T-cell (primary cell): ENCODE results near the gene ZNF112. TPM values are rescaled to one million over a fixed set of nuclear protein-coding genes. Genes with fewer than 3 reads are reported as not detected.

Source experiments
- ATAC-seq, 4 experiments: fragments of 200-7000 bp in 3 of 4; fragments of 150-1000 bp in 1 of 4; cut with Tn5 transposase; replicated peaks in 1 of 4; 1 replicate in 3 of 4; 2 replicates in 1 of 4; pipeline ENCODE4 v1.10.0; 2021; ENCODE audit warnings: moderate library complexity in 3 of 4, mild to moderate bottlenecking in 2 of 4, moderate number of reproducible peaks in 1 of 4
- CTCF ChIA-PET, 2 donors: fragments of 300-600 bp; sonication (Branson Sonifier 250); formaldehyde crosslinking; loops; one replicate each; lab custom pipeline; 2022; ENCODE audit warnings: antibody characterized with exemption in 2 of 2; lab: Charles Lee
- POLR2A ChIA-PET, 2 donors: fragments of 300-600 bp; sonication (Branson Sonifier 250); formaldehyde crosslinking; loops; one replicate each; lab custom pipeline; 2022; ENCODE audit warnings: antibody characterized with exemption in 2 of 2; lab: Charles Lee
- DNase-seq, 35 experiments: peaks; one replicate each; pipeline versions ENCODE4 v3.0.0 to v3.0.0-alpha.2; 2013 to 2023
- H3K27ac ChIP-seq: one replicate; pipeline ENCODE4 v1.5.1; 2013; ENCODE audit warnings: low read length
- H3K27me3 ChIP-seq, 2 experiments: replicated peaks in 1 of 2; 1 replicate in 1 of 2; 2 replicates in 1 of 2; pipeline versions ENCODE4 v1.6.1 to v1.7.0; 2013; ENCODE audit warnings: low read length in 1 of 2, mixed read lengths in 1 of 2; ENCODE audit not compliant: control insufficient read depth in 2 of 2, insufficient read depth in 2 of 2; ENCODE audit errors: extremely low read depth in 1 of 2
- H3K36me3 ChIP-seq, 2 donors: 1 replicate in 1 of 2; 2 replicates in 1 of 2; pipeline versions ENCODE4 v1.6.1 to v1.7.0; 2013; ENCODE audit warnings: low read length in 1 of 2; ENCODE audit not compliant: control insufficient read depth in 2 of 2, insufficient read depth in 1 of 2; ENCODE audit errors: extremely low read depth in 1 of 2
- H3K4me1 ChIP-seq, 2 experiments: 1 replicate in 1 of 2; 2 replicates in 1 of 2; pipeline versions ENCODE4 v1.6.1 to v1.7.0; 2013; ENCODE audit warnings: low read length in 2 of 2, mixed read lengths in 1 of 2; ENCODE audit not compliant: insufficient read depth in 2 of 2, control insufficient read depth in 1 of 2; ENCODE audit errors: extremely low read depth in 1 of 2
- H3K4me3 ChIP-seq, 2 donors: 1 replicate in 1 of 2; 2 replicates in 1 of 2; pipeline versions ENCODE4 v1.5.1 to v1.7.0; 2013; ENCODE audit warnings: mild to moderate bottlenecking in 2 of 2, low read length in 1 of 2, moderate library complexity in 1 of 2; ENCODE audit not compliant: control insufficient read depth in 1 of 2; ENCODE audit errors: extremely low read depth in 1 of 2
- H3K9me3 ChIP-seq: 2 replicates; pipeline ENCODE4 v1.7.0; 2013
- H3K27ac Mint-ChIP-seq, 2 donors: one replicate each; pipeline ENCODE4 v1.8.0; 2020 to 2021; ENCODE audit warnings: mild to moderate bottlenecking in 2 of 2, mixed read lengths in 2 of 2
- H3K27me3 Mint-ChIP-seq, 2 donors: one replicate each; pipeline ENCODE4 v1.8.0; 2021 to 2022; ENCODE audit warnings: mixed read lengths in 2 of 2
- H3K36me3 Mint-ChIP-seq: one replicate; pipeline ENCODE4 v1.8.0; 2021; ENCODE audit warnings: mixed read lengths
- H3K4me1 Mint-ChIP-seq, 3 donors: one replicate each; pipeline ENCODE4 v1.8.0; 2020 to 2022; ENCODE audit warnings: mixed read lengths in 3 of 3, mild to moderate bottlenecking in 1 of 3
- H3K4me3 Mint-ChIP-seq, 3 donors: one replicate each; pipeline ENCODE4 v1.8.0; 2020 to 2022; ENCODE audit warnings: mild to moderate bottlenecking in 3 of 3, mixed read lengths in 3 of 3, moderate library complexity in 3 of 3
- H3K9me3 Mint-ChIP-seq, 3 donors: one replicate each; pipeline ENCODE4 v1.8.0; 2020 to 2022; ENCODE audit warnings: mixed read lengths in 3 of 3
- WGBS: methylation state at CpG from one replicate; pipeline ENCODE4 v1.1.5; 2013; ENCODE audit warnings: missing lambda C conversion rate; ENCODE audit not compliant: insufficient coverage; 5-methylcytosine and 5-hydroxymethylcytosine counted together
- total RNA-seq, 35 experiments: library from RNA in 6 of 35; stranded (reverse) in 6 of 35; fragments of 120-200 nt in 1 of 35; gene quantifications; one replicate each; pipeline versions ENCODE4 v1.2.1 to v1.2.4 and lab custom pipeline; 2013 to 2026

ZNF112 gene
- total RNA-seq, 5 donors from 2014 or later (not counting 1 experiment from before 2014, with no cell fraction given), result 0.12 to 0.51 (median 0.33) TPM; not detected in 2

DNA sequence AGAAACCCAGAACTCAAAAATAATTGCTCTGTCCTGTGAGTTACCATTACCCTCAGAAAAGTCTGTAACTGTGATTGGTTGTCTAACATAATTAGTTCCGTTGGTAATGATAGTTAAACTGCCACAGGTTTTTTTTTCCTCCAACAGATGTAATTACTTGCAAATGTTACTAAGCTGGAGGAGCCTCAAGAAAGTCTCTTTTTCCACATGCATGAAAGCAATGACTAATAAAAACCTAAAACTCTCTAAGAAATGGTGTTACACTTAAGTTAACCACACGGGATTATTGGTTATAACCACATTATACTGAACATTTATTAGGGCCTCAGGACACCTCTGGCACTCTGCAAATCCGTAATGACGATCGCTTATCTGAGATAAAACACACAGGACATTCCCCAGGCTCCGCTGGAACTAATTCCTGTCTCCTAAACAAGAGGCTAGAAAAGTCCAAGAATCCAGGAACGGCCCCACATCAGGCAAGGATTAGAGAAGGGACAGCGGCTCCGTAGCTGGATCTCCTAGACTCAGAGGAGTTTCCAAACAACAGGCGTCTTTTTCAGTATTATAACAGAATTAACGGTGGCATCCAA, 52.4 kb downstream of the ZNF112 start:
- H3K9me3 Mint-ChIP-seq, result peaks cover 0 to 23% (median 17%) of the 10 kb centered on the region in 3 donors
- POLR2A ChIA-PET, result no interaction called here
- Histone ChIP-seq H3K27me3 (no peaks in the 10 kb centered on the region), H3K27ac (no peak overlapping the region), H3K36me3 (peaks cover 0 to 21% of the 10 kb centered on the region in 2 donors), H3K9me3 (peaks cover 2% of the 10 kb centered on the region), H3K4me3 (peak overlapping the region; percentile 80 to 87), H3K4me1 (peaks cover 10 to 13% of the 10 kb centered on the region in 2 experiments)
- H3K27ac Mint-ChIP-seq, result peak overlapping the region in 1 of 2 donors; percentile 84
- peaks cover 0 to 2% of the 10 kb centered on the region in 2 donors for H3K27me3 Mint-ChIP-seq
- 9% methylated on average over 4 of the region's 11 CpGs for WGBS
- no peak for ATAC-seq
- H3K4me3 Mint-ChIP-seq, result peak overlapping the region; percentile 84 to 94 (median 90)
- peaks cover 20 to 28% (median 27%) of the 10 kb centered on the region in 3 donors for H3K4me1 Mint-ChIP-seq
- H3K36me3 Mint-ChIP-seq, result peaks cover 38% of the 10 kb centered on the region
- peak in 1 of 35 experiments; percentile 2 for DNase-seq
- CTCF ChIA-PET, result no interaction called here

DNA sequence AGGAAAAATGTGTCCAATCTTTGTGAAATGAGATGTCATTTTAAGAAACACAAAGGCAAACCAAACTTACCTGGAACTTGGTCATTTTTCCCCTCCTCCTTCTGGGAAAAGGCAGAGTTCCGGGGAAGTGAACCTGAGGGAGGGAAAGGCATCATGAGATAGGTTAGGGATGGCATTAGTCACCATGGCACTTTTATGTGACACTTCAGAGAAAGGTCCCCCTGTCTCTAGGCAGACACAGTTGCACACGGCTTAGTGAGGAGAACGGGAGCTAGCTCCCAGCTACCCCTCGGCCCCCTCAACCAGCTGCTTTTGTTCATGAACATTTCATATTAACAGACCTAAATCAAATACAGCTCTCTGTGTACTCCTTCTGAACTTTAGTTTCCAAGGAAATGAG, 53.2 kb downstream of the ZNF112 start:
- H3K9me3 Mint-ChIP-seq, result peaks cover 0 to 19% (median 11%) of the 10 kb centered on the region in 3 donors
- Histone ChIP-seq H3K4me3 (no peak overlapping the region), H3K9me3 (peaks cover 2% of the 10 kb centered on the region), H3K27ac (no peak overlapping the region), H3K27me3 (no peaks in the 10 kb centered on the region), H3K4me1 (peaks cover 10 to 13% of the 10 kb centered on the region in 2 experiments), H3K36me3 (peaks cover 0 to 28% of the 10 kb centered on the region in 2 donors)
- peaks cover 41% of the 10 kb centered on the region for H3K36me3 Mint-ChIP-seq
- no peak for DNase-seq
- 100% methylated on average over 2 of the region's 4 CpGs for WGBS
- ATAC-seq, result no peak
- peaks cover 20 to 28% (median 27%) of the 10 kb centered on the region in 3 donors for H3K4me1 Mint-ChIP-seq
- no peak overlapping the region for H3K27ac Mint-ChIP-seq
- ChIA-PET POLR2A (no interaction called here), CTCF (no interaction called here)
- peak overlapping the region; percentile 24 to 94 (median 84) for H3K4me3 Mint-ChIP-seq
- no peaks in the 10 kb centered on the region for H3K27me3 Mint-ChIP-seq

- H3K36me3 Mint-ChIP-seq, result peaks cover 72% of the 10 kb centered on the region
- no peaks in the 10 kb centered on the region for H3K4me1 ChIP-seq
- CTCF ChIA-PET, result no interaction called here
Measured at GRCh38 chr19:44284968-44285367, 71.5 kb downstream of the ZNF112 start.

DNA sequence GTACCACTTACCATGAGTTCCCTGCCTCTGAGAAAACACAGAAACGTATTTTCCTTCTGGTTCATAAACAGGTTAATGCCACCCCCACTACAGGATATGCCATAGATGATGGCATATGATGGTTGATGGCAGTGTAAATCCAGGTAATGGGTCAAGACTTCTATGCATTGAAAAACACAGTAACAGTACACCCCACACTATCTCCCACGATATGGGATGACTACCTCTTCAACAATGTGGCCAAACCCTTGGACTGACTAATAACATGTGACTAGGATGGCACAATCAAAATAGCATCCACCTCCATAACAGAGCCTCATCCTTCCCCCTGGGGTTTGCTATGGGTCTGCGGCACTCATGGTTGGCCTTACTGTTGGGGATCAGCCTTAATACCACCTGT, 73.6 kb downstream of the ZNF112 start:
- Mint-ChIP-seq H3K4me1 (no peaks in the 10 kb centered on the region), H3K4me3 (no peak overlapping the region), H3K36me3 (peaks cover 67% of the 10 kb centered on the region), H3K9me3 (peaks cover 23 to 72% (median 70%) of the 10 kb centered on the region in 3 donors), H3K27me3 (no peaks in the 10 kb centered on the region), H3K27ac (no peak overlapping the region)
- no peaks in the 10 kb centered on the region for H3K4me1 ChIP-seq
- no peak overlapping the region for H3K27ac ChIP-seq
- DNase-seq (no peak), ATAC-seq (no peak)
- POLR2A ChIA-PET, result no interaction called here
- 80% methylated on average over 1 of the region's 3 CpGs for WGBS
- CTCF ChIA-PET, result no interaction called here
- no peaks in the 10 kb centered on the region for H3K27me3 ChIP-seq
- H3K4me3 ChIP-seq, result no peak overlapping the region
- H3K9me3 ChIP-seq, result peaks cover 9% of the 10 kb centered on the region
- peaks cover 7 to 9% of the 10 kb centered on the region in 2 donors for H3K36me3 ChIP-seq

More at GRCh38 chr19:44284968-44285367, 71.5 kb downstream of the ZNF112 start:
- Histone ChIP-seq H3K4me3 (no peak overlapping the region), H3K9me3 (peaks cover 23% of the 10 kb centered on the region), H3K27me3 (no peaks in the 10 kb centered on the region), H3K36me3 (peaks cover 16 to 31% of the 10 kb centered on the region in 2 donors), H3K27ac (no peak overlapping the region)
- H3K4me3 Mint-ChIP-seq, result no peak overlapping the region
- ATAC-seq (no peak), DNase-seq (no peak)
- WGBS, result 80% methylated on average over 2 of the region's 4 CpGs
- POLR2A ChIA-PET, result no interaction called here
- no peaks in the 10 kb centered on the region for H3K4me1 Mint-ChIP-seq
- no peaks in the 10 kb centered on the region for H3K27me3 Mint-ChIP-seq
- peaks cover 24 to 77% (median 74%) of the 10 kb centered on the region in 3 donors for H3K9me3 Mint-ChIP-seq
- H3K27ac Mint-ChIP-seq, result no peak overlapping the region

DNA sequence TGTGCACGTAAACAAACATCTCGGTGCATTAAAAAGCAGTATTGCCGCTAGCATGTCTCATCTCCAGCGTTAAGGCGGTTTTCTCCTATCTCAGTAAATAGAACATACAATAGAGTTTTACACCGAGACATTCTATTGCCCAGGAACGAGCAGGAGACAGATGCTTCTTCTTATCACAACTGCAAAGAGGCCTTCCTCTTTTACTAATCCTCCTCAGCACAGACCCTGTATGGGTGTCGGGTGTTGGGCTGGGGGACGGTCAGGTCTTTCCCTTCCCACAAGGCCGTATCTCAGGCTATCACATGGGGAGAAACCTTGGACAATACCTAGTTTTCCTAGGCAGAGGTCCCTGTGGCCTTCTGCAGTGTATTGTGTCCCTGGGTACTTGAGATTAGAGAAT, 75.6 kb downstream of the ZNF112 start:
- Histone ChIP-seq H3K4me1 (no peaks in the 10 kb centered on the region), H3K27me3 (no peaks in the 10 kb centered on the region), H3K4me3 (no peak overlapping the region), H3K27ac (no peak overlapping the region), H3K9me3 (peaks cover 7% of the 10 kb centered on the region), H3K36me3 (peaks cover 0 to 3% of the 10 kb centered on the region in 2 donors)
- no peak for ATAC-seq
- WGBS, result 97% methylated on average over 5 of the region's 10 CpGs
- no peak overlapping the region for H3K27ac Mint-ChIP-seq
- no peak for DNase-seq
- peaks cover 67% of the 10 kb centered on the region for H3K36me3 Mint-ChIP-seq
- no peaks in the 10 kb centered on the region for H3K27me3 Mint-ChIP-seq
- peaks cover 20 to 69% (median 65%) of the 10 kb centered on the region in 3 donors for H3K9me3 Mint-ChIP-seq
- ChIA-PET POLR2A (no interaction called here), CTCF (no interaction called here)
- H3K4me3 Mint-ChIP-seq, result no peak overlapping the region
- H3K4me1 Mint-ChIP-seq, result no peaks in the 10 kb centered on the region

DNA sequence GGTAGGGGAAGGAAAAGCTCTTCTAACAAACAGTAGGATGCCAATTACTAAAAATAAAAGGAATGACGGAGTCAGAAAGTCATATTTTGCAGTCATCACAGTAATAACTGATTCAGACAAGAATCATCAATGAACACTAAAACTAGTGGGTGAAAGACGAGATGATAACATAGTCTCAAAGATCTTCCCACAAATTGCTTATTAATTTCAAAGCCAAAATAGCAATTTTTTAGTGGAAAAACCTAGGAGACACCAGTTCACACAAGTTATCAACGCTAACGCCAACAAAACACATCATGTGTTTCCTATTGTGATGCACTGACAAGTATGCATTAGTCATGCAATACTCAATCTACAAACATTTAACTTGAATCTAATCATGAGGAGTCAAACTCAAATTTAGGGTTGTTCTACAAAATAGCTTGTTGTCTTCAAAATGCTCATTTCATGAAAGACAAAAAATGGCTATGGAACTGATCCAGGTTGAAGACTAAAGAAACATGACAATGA, 78.2 kb downstream of the ZNF112 start:
- Mint-ChIP-seq H3K36me3 (peaks cover 72% of the 10 kb centered on the region), H3K4me3 (no peak overlapping the region), H3K27ac (no peak overlapping the region), H3K4me1 (no peaks in the 10 kb centered on the region), H3K27me3 (no peaks in the 10 kb centered on the region), H3K9me3 (peaks cover 24 to 72% (median 61%) of the 10 kb centered on the region in 3 donors)
- Histone ChIP-seq H3K27me3 (no peaks in the 10 kb centered on the region), H3K27ac (no peak overlapping the region), H3K36me3 (peaks cover 0 to 2% of the 10 kb centered on the region in 2 donors), H3K9me3 (peaks cover 11% of the 10 kb centered on the region), H3K4me1 (no peaks in the 10 kb centered on the region), H3K4me3 (no peak overlapping the region)
- ChIA-PET POLR2A (no interaction called here), CTCF (no interaction called here)
- ATAC-seq (no peak), DNase-seq (no peak)
- whole genome bisulfite sequencing, result 85% methylated on average over 2 of the region's 4 CpGs
